Fibroblast of skin of right quadriceps (primary cell): ENCODE measurements around the gene MINDY4.
A peak's percentile ranks its signal among the peaks of the same experiment; 100 is the strongest.

Source experiments
- DNase-seq: peaks from one replicate; pipeline ENCODE4 v3.0.0-alpha.2; 2013

MINDY4 gene

GRCh38 chr7:30906515-30907240 is 135.5 kb downstream of the MINDY4 start:
- peak; percentile 77 for DNase-seq

GRCh38 chr7:30907527-30908267 is 136.5 kb downstream of the MINDY4 start:
- no peak for DNase-seq

GRCh38 chr7:30908681-30909080 is 137.5 kb downstream of the MINDY4 start:
- no peak for DNase-seq

- no peak for DNase-seq
These were observed 138.2 kb downstream of the MINDY4 start for GRCh38 chr7:30909431-30909830.

- no peak for DNase-seq
These were observed 139.3 kb downstream of the MINDY4 start for GRCh38 chr7:30910411-30911073.

- DNase-seq = no peak
These were observed 139.9 kb downstream of the MINDY4 start for GRCh38 chr7:30911133-30911532.

- peak; percentile 87 for DNase-seq
These were observed 140.3 kb downstream of the MINDY4 start, which contains the start of gene AQP1 for GRCh38 chr7:30911561-30911969. Gene AQP1 (plus strand): TSS chr7:30911853. CDS start chr7:30911910, 57 bp downstream.

GRCh38 chr7:30912021-30912730 is 141.0 kb downstream of the MINDY4 start:
- no peak for DNase-seq

- DNase-seq = no peak
These were observed 141.4 kb downstream of the MINDY4 start for GRCh38 chr7:30912731-30912985.

- DNase-seq = no peak
These were observed 142.0 kb downstream of the MINDY4 start for GRCh38 chr7:30912986-30913811.

- no peak for DNase-seq
These were observed 142.8 kb downstream of the MINDY4 start for GRCh38 chr7:30913821-30914515.

- DNase-seq = peak; percentile 74
These were observed 143.4 kb downstream of the MINDY4 start for GRCh38 chr7:30914596-30914995.

GRCh38 chr7:30915005-30915601 is 143.9 kb downstream of the MINDY4 start:
- no peak for DNase-seq

GRCh38 chr7:30915751-30916150 is 144.5 kb downstream of the MINDY4 start:
- peak; percentile 21 for DNase-seq

GRCh38 chr7:30916255-30916654 is 145.0 kb downstream of the MINDY4 start:
- DNase-seq = no peak

- no peak for DNase-seq
These were observed 145.6 kb downstream of the MINDY4 start for GRCh38 chr7:30916767-30917166.

- DNase-seq = no peak
These were observed 146.1 kb downstream of the MINDY4 start for GRCh38 chr7:30917216-30917893.

GRCh38 chr7:30918676-30919075 is 147.5 kb downstream of the MINDY4 start:
- DNase-seq = no peak

- DNase-seq = peak; percentile 47
These were observed 148.9 kb downstream of the MINDY4 start for GRCh38 chr7:30920021-30920583.
